IPS-11a (cell line): Measurements from ENCODE around the gene SARS1.

Experiments
- H3K4me3 ChIP-seq: one replicate; pipeline ENCODE4 v1.5.1; 2013; ENCODE audit warnings: low read depth, low read length, control low read depth

SARS1 gene

GRCh38 chr1:109248797-109249629 is 35.3 kb downstream of the SARS1 start, which contains the start of gene CELSR2:
CELSR2 (plus strand) TSS chr1:109249539; CDS start chr1:109250080, 541 bp downstream.
- peak within 1 kb of the TSS; percentile 35 for H3K4me3 ChIP-seq

GRCh38 chr1:109249654-109250401 is 36.1 kb downstream of the SARS1 start:
- peak overlapping the region; percentile 35 for H3K4me3 ChIP-seq

- H3K4me3 ChIP-seq: peak overlapping the region; percentile 35
These were observed 36.9 kb downstream of the SARS1 start for GRCh38 chr1:109250454-109251276.

- no peak overlapping the region for H3K4me3 ChIP-seq
These were observed 37.8 kb downstream of the SARS1 start for GRCh38 chr1:109251277-109252166.

- no peak overlapping the region for H3K4me3 ChIP-seq
These were observed 38.6 kb downstream of the SARS1 start for GRCh38 chr1:109252167-109252892.

- no peak overlapping the region for H3K4me3 ChIP-seq
These were observed 39.4 kb downstream of the SARS1 start for GRCh38 chr1:109252893-109253802.

GRCh38 chr1:109253803-109254620 is 40.3 kb downstream of the SARS1 start:
- no peak overlapping the region for H3K4me3 ChIP-seq

- H3K4me3 ChIP-seq: no peak overlapping the region
These were observed 40.9 kb downstream of the SARS1 start for GRCh38 chr1:109254621-109255096.

- no peak overlapping the region for H3K4me3 ChIP-seq
These were observed 41.5 kb downstream of the SARS1 start for GRCh38 chr1:109255097-109255651.

GRCh38 chr1:109255678-109256077 is 42.0 kb downstream of the SARS1 start:
- H3K4me3 ChIP-seq: no peak overlapping the region

- no peak overlapping the region for H3K4me3 ChIP-seq
These were observed 42.4 kb downstream of the SARS1 start for GRCh38 chr1:109256085-109256484.

GRCh38 chr1:109256971-109257681 is 43.4 kb downstream of the SARS1 start:
- H3K4me3 ChIP-seq: no peak overlapping the region

GRCh38 chr1:109257682-109258421 is 44.1 kb downstream of the SARS1 start:
- H3K4me3 ChIP-seq: no peak overlapping the region

- H3K4me3 ChIP-seq: no peak overlapping the region
These were observed 45.1 kb downstream of the SARS1 start for GRCh38 chr1:109258481-109259466.
